GM18867 (cell line): ENCODE results near the gene RAB3GAP1.
"Not testable (repeated sequence)": the region's sequence is repeated elsewhere in the genome, so short reads cannot be mapped to it uniquely, and the experiment has no call there.

Source experiments
- ATAC-seq: cut with Tn5 transposase; IDR thresholded peaks from one replicate; pipeline ENCODE4 v1.9.1; 2021; ENCODE audit warnings: mild to moderate bottlenecking, moderate library complexity; ENCODE audit not compliant: unreplicated experiment

RAB3GAP1 gene

GRCh38 chr2:135052042-135052876, at the start of gene RAB3GAP1:
RAB3GAP1 (plus strand) TSS chr2:135052292; CDS start chr2:135052308, 16 bp downstream.
- ATAC-seq: peak; percentile 87

GRCh38 chr2:135002836-135003235, 49.3 kb upstream of the RAB3GAP1 start:
- ATAC-seq: no peak

GRCh38 chr2:135004005-135004746, 47.9 kb upstream of the RAB3GAP1 start:
- ATAC-seq: peak; percentile 93

- ATAC-seq: no peak
Observed at GRCh38 chr2:135005753-135006152, 46.3 kb upstream of the RAB3GAP1 start.

DNA sequence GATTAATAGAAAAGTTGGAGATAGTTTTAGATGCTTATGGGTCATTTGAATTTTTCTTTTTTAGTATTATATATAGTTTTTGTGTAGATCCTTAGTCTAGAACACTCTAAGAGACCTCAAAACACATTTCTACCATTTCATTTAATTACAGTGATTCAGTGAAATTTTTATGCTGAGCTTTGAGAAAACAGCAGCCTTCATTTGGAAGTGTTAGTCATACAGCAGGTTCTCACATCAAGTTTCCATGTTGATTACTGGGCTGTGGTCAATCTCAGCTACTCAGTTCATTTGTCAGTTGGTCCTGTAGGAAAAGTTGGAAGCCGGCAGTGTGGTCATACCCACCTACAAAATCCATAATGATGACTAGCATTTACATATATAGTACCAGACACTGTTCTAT, 42.8 kb upstream of the RAB3GAP1 start:
- ATAC-seq: no peak

- ATAC-seq: no peak
Observed at GRCh38 chr2:135010200-135010942, 41.7 kb upstream of the RAB3GAP1 start.

GRCh38 chr2:135011633-135012032, 40.5 kb upstream of the RAB3GAP1 start:
- no peak for ATAC-seq

DNA sequence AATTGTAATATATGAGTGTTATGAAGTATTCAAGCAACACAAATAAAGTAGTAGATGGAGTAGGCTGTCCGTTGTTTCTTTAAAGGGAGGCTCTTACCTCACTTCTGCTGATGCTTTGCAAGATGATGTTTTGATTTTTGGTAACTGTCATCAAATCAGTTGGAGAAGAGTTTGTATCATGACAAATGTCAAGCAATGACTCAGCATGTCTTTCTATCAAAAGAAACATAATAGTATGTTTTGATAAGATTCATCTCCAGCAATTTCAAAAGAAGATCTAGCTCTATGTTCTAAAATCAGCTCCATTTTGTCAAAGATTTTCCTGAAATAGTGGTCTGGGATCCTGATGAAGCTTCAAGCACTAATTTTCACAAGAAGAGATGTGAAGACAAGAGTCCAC, 30.5 kb upstream of the RAB3GAP1 start:
- ATAC-seq: no peak

GRCh38 chr2:135022952-135023880, 28.9 kb upstream of the RAB3GAP1 start:
- ATAC-seq: no peak

GRCh38 chr2:135023886-135024485, 28.1 kb upstream of the RAB3GAP1 start:
- no peak for ATAC-seq

DNA sequence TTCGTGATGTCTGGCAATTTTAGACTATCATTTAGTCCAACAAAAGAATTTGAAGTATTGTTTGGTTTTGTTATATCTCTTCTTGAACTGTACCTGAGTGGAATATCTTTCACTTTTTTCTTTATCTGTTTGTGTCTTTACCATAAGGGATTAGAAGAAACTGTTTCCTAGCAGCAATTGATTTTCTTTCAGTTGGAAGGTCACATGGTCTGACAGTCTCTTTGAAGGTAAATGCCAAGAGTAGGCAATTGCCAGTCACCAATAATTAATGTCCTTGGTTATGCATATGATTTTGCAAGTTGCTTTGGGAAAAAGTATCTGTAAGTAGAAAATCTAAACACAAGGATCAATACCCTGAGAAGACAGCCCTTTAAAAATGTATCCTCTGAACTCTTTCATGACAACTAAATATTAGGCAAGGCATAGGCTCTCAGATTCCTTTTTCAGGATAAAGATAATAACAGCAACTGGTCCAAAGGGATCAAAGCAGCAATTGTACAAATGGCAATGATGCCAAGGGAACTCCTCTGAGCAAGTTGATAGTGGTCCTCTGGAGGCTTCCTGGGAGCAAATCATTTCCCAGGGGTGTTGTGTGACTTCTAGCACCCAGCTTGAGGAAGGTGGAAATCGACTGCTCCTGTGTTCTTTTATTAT, 22.5 kb upstream of the RAB3GAP1 start:
- no peak for ATAC-seq

- no peak for ATAC-seq
Observed at GRCh38 chr2:135030826-135031225, 21.3 kb upstream of the RAB3GAP1 start.

DNA sequence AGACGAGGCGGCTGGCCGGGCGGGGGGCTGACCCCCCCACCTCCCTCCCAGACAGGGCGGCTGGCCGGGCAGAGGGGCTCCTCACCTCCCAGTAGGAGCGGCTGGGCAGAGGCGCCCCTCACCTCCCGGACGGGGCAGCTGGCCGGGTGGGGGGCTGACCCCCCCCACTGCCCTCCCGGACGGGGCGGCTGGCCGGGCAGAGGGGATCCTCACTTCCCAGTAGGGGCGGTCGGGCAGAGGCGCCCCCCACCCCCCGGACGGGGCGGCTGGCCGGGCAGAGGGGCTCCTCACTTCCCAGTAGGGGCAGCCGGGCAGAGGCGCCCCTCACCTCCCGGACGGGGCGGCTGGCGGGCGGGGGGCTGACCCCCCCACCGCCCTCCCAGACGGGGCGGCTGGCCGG, 18.9 kb upstream of the RAB3GAP1 start:
- not testable (repeated sequence) for ATAC-seq

DNA sequence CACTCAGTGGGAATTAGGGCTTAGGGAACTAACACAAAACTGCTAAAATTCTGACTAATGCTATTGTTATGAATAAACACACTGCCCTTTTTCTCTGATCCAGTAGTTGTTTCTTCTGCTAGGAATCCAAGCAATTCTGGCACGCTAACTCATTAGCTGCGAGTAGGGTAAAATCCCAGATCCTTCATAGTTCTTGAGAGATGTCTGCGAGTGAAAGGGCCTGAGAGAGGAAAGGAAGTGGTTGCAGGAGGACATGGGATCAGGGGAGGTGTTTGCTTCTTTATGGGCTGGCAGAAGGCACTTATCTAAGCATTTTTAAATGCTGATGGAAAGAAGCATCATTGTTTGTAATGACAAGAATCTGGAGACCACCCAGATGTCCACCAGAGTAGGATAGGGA, 14.3 kb upstream of the RAB3GAP1 start:
- no peak for ATAC-seq

DNA sequence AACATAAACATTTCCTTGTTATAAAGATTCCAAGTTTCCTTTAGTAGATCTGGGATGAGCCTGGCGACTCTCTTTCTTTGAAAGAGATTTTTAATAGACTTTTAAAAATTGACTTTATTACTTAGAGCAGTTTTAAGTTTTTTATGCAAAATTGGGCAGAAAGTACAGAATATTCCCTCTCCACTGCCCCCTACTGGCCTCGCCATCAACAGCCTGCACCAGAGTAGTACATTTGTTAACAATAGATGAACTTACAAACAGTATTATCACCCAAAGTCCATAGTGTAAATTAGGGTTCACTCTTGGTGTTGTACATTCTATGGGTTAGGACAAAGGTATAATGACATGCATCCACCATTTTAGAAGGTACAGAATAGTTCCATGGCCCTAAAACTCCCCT, 8.7 kb upstream of the RAB3GAP1 start:
- no peak for ATAC-seq

DNA sequence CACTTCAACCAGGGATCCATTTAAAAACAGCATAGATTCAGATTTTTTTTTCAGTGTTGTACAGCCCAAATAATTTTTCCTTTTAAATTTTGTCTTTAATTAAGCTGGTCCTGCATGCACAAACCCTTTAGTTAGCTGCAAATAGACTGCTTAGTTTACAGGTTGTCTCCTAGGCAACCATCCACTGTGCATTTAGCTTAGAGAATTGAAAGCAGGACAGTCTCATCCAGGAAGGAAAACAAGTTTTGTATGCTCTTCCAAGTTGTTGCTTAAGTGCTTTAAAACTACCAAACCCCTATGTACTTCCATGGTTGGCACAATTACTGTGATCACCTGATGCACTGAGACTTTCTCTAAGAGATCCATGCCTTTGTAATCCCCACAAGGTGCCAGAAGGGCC, 4.8 kb upstream of the RAB3GAP1 start, which contains the start of gene MAP3K19:
Gene MAP3K19 (minus strand): TSS at position 148 of the 400 bp plus-strand sequence. CDS start 22,800 bp downstream, outside the sequence.
- ATAC-seq: no peak

DNA sequence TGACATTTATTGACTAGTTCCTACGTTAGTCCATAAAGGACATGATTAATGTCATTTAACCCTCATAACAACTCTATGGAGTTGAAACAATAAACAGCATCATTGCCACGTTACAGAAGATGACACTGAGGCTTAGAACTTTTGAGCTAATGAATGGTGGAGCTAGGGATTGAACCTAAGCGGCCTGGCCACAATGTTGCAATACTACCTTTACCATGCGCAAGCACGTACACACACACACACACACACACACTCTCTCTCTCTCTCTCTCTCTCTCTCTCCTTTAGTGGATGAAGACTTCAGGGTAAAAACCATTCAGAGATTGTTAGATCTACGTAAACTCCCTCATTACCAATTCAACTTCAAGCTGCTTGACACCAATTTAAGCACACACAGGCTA, 4.0 kb upstream of the RAB3GAP1 start:
- no peak for ATAC-seq

DNA sequence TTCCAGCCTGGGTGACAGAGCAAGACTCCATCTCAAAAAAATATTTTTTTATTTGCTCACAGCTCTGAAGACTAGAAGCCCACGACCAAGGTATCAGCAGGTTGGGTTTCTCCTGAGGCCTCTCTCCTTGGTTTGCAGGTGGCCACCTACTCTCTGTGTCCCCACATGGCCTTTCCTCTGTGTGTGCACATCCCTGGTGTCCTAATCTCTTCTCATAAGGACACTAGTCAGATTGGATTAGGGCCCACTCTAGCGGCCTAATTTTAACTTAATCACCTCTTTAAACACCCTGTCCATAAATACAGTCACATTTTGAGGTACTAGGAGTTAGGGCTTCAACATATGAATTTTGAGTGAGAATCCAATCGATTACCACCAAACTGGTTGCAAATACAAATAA, 2.0 kb upstream of the RAB3GAP1 start:
- ATAC-seq: no peak

DNA sequence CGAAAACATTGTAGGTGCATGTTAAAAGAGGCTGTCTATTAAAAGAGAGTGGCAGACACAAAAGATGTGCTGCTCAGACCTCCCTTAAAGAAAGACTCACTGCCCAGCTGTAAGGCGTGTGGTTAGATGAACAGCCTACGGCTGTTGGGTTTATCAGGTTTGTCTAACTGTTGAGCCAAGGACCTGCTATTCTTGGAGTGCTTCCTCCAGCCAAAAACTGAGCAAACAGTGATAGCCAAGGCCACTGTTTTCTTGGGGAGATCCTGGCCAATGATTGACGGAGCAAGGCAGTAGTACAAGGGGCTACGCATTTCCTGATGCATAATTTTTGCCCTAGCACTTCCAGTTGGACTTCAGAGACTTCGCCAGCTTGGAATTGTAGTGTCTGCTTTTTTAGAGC, 1.4 kb upstream of the RAB3GAP1 start:
- ATAC-seq: no peak
